Hematopoietic multipotent progenitor cell treated with erythropoietin and hydrocortisone succinate and interleukin-3 and kit ligand, for 15 days (in vitro differentiated cells): ENCODE measurements around the gene TRIM63.
A peak's percentile ranks its signal among the peaks of the same experiment; 100 is the strongest.
"Not testable (repeated sequence)": the region's sequence is repeated elsewhere in the genome, so short reads cannot be mapped to it uniquely, and the experiment has no call there.

Experiments
- DNase-seq: peaks from one replicate; pipeline ENCODE4 v3.0.0-alpha.2; 2015; ENCODE audit warnings: low spot score

The TRIM63 gene

GRCh38 chr1:26067432-26067911 lies at the start of gene TRIM63:
TSS of gene TRIM63 (minus strand) at chr1:26067630. CDS start at chr1:26067494, 136 bp downstream.
- no peak for DNase-seq

- DNase-seq: no peak
Measured at GRCh38 chr1:26114165-26114927, 46.9 kb upstream of the TRIM63 start.

GRCh38 chr1:26112407-26112775 lies 45.0 kb upstream of the TRIM63 start:
- DNase-seq: peak; percentile 34

- DNase-seq: peak; percentile 94
Measured at GRCh38 chr1:26111530-26112406, 44.3 kb upstream of the TRIM63 start, which contains the start of gene PDIK1L. TSS of gene PDIK1L (plus strand) at chr1:26111824. CDS start at chr1:26114309, 2,485 bp downstream.

GRCh38 chr1:26110731-26111529 lies 43.5 kb upstream of the TRIM63 start:
- DNase-seq: peak; percentile 78

GRCh38 chr1:26109229-26110164 lies 42.1 kb upstream of the TRIM63 start:
- DNase-seq: no peak

- not testable (repeated sequence) for DNase-seq
Measured at GRCh38 chr1:26105226-26105548, 37.8 kb upstream of the TRIM63 start.

GRCh38 chr1:26102526-26102925 lies 35.1 kb upstream of the TRIM63 start:
- no peak for DNase-seq

GRCh38 chr1:26102119-26102518 lies 34.7 kb upstream of the TRIM63 start:
- no peak for DNase-seq

- DNase-seq: not testable (repeated sequence)
Measured at GRCh38 chr1:26100204-26100603, 32.8 kb upstream of the TRIM63 start.

GRCh38 chr1:26099780-26100179 lies 32.4 kb upstream of the TRIM63 start:
- DNase-seq: no peak

- DNase-seq: no peak
Measured at GRCh38 chr1:26098602-26099001, 31.2 kb upstream of the TRIM63 start.

GRCh38 chr1:26097696-26098095 lies 30.3 kb upstream of the TRIM63 start:
- no peak for DNase-seq

- DNase-seq: no peak
Measured at GRCh38 chr1:26096471-26096870, 29.0 kb upstream of the TRIM63 start.

GRCh38 chr1:26094677-26095383 lies 27.4 kb upstream of the TRIM63 start:
- DNase-seq: no peak

GRCh38 chr1:26094076-26094669 lies 26.7 kb upstream of the TRIM63 start:
- DNase-seq: no peak

GRCh38 chr1:26093569-26093968 lies 26.1 kb upstream of the TRIM63 start:
- not testable (repeated sequence) for DNase-seq

- DNase-seq: no peak
Measured at GRCh38 chr1:26092422-26092821, 25.0 kb upstream of the TRIM63 start.

- no peak for DNase-seq
Measured at GRCh38 chr1:26090893-26091292, 23.5 kb upstream of the TRIM63 start.

GRCh38 chr1:26089125-26089524 lies 21.7 kb upstream of the TRIM63 start:
- no peak for DNase-seq
